ENCODE data around the gene TIMM44.

The TIMM44 gene

GRCh38 chr19:7885818-7886217 lies 57.6 kb downstream of the TIMM44 start:
- TF ChIP-seq FOXP2 (optimal IDR thresholded peaks at IDR 0.05; ENCODE audit: borderline replicate concordance, extremely low read depth, extremely low read length, insufficient read depth) (no peak), SIN3A (IDR thresholded peaks at IDR 0.05; ENCODE audit: borderline replicate concordance, insufficient read depth, low read length) (no peak), POLR2AphosphoS5 (IDR thresholded peaks at IDR 0.05; ENCODE audit: low read depth, low read length) (no peak), TAF1 (IDR thresholded peaks at IDR 0.05; ENCODE audit: borderline replicate concordance, insufficient read depth, low read length) (no peak), REST (IDR thresholded peaks at IDR 0.05; ENCODE audit: insufficient read depth in 1 of 2, low read depth in 2 of 2, low read length in 2 of 2) (no peak)

DNA sequence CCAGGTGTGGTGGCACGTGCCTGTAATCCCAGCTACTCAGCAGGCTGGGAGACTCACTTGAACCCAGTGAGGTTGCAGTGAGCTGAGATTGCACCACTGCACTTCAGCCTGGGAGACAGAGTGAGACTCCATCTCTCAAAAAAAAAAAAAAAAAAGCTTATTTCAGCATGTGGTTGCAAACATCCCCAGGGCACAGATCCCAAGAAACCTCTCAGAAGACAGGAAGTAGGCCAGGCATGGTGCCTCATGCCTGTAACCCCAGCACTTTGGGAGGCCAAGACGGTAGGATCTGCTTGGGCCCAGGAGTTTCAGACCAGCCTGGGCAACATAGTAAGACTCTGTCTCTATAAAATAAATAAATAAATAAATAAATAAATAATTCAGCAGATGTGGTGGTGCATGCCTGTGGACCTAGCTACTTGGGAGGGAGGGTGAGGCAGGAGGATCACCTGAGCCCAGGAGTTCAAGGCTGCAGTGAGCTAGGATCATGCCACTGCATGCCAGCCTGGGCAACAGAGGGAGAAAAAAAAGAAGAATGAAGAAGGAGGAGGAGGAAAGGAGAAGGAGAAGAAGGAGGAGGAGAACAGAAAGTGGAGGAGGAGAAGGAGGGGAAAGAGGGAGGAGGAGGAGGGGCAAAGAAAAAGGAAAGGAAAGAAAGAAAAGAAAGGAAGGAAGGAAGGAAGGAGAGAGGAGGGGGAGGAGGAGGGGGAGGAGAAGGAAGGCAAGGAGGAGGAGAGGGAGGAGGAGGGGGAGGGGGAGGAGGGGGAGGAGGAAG lies 59.5 kb downstream of the TIMM44 start:
- TF ChIP-seq FOXP2 (optimal IDR thresholded peaks at IDR 0.05; ENCODE audit: borderline replicate concordance, extremely low read depth, extremely low read length, insufficient read depth) (no peak), TAF1 (IDR thresholded peaks at IDR 0.05; ENCODE audit: borderline replicate concordance, insufficient read depth, low read length) (no peak), REST (IDR thresholded peaks at IDR 0.05; ENCODE audit: insufficient read depth in 1 of 2, low read depth in 2 of 2, low read length in 2 of 2) (no peak), POLR2AphosphoS5 (IDR thresholded peaks at IDR 0.05; ENCODE audit: low read depth, low read length) (no peak), SIN3A (IDR thresholded peaks at IDR 0.05; ENCODE audit: borderline replicate concordance, insufficient read depth, low read length) (no peak)

DNA sequence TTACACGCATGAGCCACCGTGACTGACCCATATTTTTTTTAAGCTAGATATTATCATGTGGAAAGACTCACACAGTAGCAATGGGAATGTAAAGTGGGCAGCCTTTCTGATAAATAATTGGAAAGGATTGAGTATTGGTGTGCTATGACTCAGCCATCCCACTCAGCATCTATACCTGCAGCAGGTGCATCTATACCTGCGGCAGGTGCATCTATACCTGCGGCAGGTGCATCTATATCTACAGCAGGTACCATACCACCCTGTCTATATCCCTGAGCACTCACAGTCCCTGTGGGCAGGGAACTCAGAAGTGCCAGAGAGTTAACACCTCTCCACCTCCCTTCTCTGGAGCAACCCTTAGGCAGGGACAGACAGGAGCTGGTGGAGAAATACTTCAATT lies 60.4 kb downstream of the TIMM44 start:
- TF ChIP-seq SIN3A (IDR thresholded peaks at IDR 0.05; ENCODE audit: borderline replicate concordance, insufficient read depth, low read length): no peak
- no peak for TF ChIP-seq REST (IDR thresholded peaks at IDR 0.05; ENCODE audit: insufficient read depth in 1 of 2, low read depth in 2 of 2, low read length in 2 of 2)
- no peak for TF ChIP-seq FOXP2 (optimal IDR thresholded peaks at IDR 0.05; ENCODE audit: borderline replicate concordance, extremely low read depth, extremely low read length, insufficient read depth)
- TF ChIP-seq TAF1 (IDR thresholded peaks at IDR 0.05; ENCODE audit: borderline replicate concordance, insufficient read depth, low read length): no peak
- no peak for TF ChIP-seq POLR2AphosphoS5 (IDR thresholded peaks at IDR 0.05; ENCODE audit: low read depth, low read length)

- TF ChIP-seq FOXP2 (optimal IDR thresholded peaks at IDR 0.05; ENCODE audit: borderline replicate concordance, extremely low read depth, extremely low read length, insufficient read depth) (no peak), TAF1 (IDR thresholded peaks at IDR 0.05; ENCODE audit: borderline replicate concordance, insufficient read depth, low read length) (no peak), SIN3A (IDR thresholded peaks at IDR 0.05; ENCODE audit: borderline replicate concordance, insufficient read depth, low read length) (no peak), POLR2AphosphoS5 (IDR thresholded peaks at IDR 0.05; ENCODE audit: low read depth, low read length) (no peak), REST (IDR thresholded peaks at IDR 0.05; ENCODE audit: insufficient read depth in 1 of 2, low read depth in 2 of 2, low read length in 2 of 2) (no peak)
These were observed 61.6 kb downstream of the TIMM44 start for GRCh38 chr19:7881910-7882309.
